ENCODE results near the gene VPS54. TPM values are rescaled to one million over a fixed set of nuclear protein-coding genes. Genes with fewer than 3 reads are reported as not detected.
A peak's percentile ranks its signal among the peaks of the same experiment; 100 is the strongest.

The VPS54 gene
- total and polyA plus RNA-seq, 9 of the 15 experiments (the other 6 are each of a cell fraction or from before 2014, with no cell fraction given): 4.9 to 23.2 (median 13.2) TPM

DNA sequence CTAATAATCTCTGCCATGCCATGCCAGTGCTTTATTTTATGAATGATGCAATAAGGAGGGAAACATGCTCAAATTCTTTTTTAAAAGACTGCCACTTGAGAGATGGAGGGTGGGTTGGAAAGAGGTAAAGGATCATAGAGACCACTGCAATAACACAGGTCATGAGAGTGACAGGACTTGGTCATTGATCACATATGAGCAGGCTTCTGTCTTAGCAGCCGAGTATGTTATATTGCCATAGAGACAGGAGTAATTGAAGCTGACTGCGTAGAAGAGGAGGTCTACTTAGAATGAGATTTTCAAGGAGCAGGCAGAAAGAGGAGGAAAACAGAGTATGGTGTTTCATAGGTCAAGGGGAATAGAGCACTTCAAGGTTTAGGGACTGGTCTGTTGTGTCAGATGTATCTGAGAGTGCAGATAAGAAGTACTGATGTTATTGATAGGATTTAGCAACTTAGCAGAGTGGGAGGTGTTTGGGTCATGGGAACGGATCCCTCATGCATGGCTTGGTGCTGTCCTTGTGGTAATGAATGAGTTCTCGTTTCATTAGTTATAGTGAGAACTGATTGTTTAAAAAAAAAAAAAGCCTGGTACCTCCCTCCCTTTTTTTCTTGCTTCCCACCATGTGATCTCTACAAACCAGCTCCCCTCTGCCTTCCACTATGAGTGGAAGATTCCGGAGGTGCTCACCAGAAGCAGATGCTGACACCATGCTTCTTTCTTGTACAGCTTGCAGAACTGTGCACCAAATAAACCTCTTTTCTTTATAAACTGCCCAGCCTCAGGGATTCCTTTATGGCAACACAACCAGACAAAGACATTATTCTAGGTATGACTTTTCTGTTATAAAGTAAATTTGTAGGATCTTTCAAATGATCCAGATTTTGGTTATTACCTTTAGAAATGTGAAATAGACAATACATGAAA is 144.8 kb downstream of the VPS54 start (continued):
- TF ChIP-seq, protein P1, sequence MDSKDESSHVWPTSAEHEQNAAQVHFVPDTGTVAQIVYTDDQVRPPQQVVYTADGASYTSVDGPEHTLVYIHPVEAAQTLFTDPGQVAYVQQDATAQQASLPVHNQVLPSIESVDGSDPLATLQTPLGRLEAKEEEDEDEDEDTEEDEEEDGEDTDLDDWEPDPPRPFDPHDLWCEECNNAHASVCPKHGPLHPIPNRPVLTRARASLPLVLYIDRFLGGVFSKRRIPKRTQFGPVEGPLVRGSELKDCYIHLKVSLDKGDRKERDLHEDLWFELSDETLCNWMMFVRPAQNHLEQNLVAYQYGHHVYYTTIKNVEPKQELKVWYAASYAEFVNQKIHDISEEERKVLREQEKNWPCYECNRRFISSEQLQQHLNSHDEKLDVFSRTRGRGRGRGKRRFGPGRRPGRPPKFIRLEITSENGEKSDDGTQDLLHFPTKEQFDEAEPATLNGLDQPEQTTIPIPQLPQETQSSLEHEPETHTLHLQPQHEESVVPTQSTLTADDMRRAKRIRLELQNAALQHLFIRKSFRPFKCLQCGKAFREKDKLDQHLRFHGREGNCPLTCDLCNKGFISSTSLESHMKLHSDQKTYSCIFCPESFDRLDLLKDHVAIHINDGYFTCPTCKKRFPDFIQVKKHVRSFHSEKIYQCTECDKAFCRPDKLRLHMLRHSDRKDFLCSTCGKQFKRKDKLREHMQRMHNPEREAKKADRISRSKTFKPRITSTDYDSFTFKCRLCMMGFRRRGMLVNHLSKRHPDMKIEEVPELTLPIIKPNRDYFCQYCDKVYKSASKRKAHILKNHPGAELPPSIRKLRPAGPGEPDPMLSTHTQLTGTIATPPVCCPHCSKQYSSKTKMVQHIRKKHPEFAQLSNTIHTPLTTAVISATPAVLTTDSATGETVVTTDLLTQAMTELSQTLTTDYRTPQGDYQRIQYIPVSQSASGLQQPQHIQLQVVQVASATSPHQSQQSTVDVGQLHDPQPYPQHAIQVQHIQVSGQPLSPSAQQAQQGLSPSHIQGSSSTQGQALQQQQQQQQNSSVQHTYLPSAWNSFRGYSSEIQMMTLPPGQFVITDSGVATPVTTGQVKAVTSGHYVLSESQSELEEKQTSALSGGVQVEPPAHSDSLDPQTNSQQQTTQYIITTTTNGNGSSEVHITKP (IDR thresholded peaks at IDR 0.05; ENCODE audit: partially characterized antibody): peak; percentile 88
- TF ChIP-seq ATF7 (IDR thresholded peaks at IDR 0.05): 0 out of 2 replicates have a peak, but pooled peaks have one; percentile 13
- TF ChIP-seq, protein P2, sequence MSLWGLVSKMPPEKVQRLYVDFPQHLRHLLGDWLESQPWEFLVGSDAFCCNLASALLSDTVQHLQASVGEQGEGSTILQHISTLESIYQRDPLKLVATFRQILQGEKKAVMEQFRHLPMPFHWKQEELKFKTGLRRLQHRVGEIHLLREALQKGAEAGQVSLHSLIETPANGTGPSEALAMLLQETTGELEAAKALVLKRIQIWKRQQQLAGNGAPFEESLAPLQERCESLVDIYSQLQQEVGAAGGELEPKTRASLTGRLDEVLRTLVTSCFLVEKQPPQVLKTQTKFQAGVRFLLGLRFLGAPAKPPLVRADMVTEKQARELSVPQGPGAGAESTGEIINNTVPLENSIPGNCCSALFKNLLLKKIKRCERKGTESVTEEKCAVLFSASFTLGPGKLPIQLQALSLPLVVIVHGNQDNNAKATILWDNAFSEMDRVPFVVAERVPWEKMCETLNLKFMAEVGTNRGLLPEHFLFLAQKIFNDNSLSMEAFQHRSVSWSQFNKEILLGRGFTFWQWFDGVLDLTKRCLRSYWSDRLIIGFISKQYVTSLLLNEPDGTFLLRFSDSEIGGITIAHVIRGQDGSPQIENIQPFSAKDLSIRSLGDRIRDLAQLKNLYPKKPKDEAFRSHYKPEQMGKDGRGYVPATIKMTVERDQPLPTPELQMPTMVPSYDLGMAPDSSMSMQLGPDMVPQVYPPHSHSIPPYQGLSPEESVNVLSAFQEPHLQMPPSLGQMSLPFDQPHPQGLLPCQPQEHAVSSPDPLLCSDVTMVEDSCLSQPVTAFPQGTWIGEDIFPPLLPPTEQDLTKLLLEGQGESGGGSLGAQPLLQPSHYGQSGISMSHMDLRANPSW (CRISPR knock-in tag; IDR thresholded peaks at IDR 0.05): no peak
- no peak for TF ChIP-seq CBX1 (IDR thresholded peaks at IDR 0.05; ENCODE audit: low read depth)
- no peak for TF ChIP-seq NR4A1 (CRISPR knock-in tag; IDR thresholded peaks at IDR 0.05)
- no peak for TF ChIP-seq NR4A1 (tag; IDR thresholded peaks at IDR 0.05)
- TF ChIP-seq HDAC2 (IDR thresholded peaks at IDR 0.05): no peak
- no peak for TF ChIP-seq ZNF197 (CRISPR knock-in tag; IDR thresholded peaks at IDR 0.05; ENCODE audit: low read depth)
- TF ChIP-seq GATAD2A (IDR thresholded peaks at IDR 0.05): no peak
- TF ChIP-seq, protein P3, sequence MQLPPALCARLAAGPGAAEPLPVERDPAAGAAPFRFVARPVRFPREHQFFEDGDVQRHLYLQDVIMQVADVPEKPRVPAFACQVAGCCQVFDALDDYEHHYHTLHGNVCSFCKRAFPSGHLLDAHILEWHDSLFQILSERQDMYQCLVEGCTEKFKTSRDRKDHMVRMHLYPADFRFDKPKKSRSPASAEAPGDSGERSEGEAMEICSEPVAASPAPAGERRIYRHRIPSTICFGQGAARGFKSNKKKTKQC (CRISPR knock-in tag; IDR thresholded peaks at IDR 0.05): no peak
- TF ChIP-seq, protein P4, sequence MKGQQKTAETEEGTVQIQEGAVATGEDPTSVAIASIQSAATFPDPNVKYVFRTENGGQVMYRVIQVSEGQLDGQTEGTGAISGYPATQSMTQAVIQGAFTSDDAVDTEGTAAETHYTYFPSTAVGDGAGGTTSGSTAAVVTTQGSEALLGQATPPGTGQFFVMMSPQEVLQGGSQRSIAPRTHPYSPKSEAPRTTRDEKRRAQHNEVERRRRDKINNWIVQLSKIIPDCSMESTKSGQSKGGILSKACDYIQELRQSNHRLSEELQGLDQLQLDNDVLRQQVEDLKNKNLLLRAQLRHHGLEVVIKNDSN (CRISPR knock-in tag; IDR thresholded peaks at IDR 0.05): no peak
- TF ChIP-seq ZNF766 (CRISPR knock-in tag; conservative IDR thresholded peaks at IDR 0.05): peak; percentile 90; the same call in 1 of the 2 replicates
- no peak for TF ChIP-seq LEF1 (IDR thresholded peaks at IDR 0.05)
- TF ChIP-seq TRIM28 (IDR thresholded peaks at IDR 0.05): no peak
- TF ChIP-seq CHD1 (IDR thresholded peaks at IDR 0.05; ENCODE audit: low read length): no peak

All from K562 (cell line).